ENCODE results near the gene RLN1. TPM values are rescaled to one million over a fixed set of nuclear protein-coding genes. Genes with fewer than 3 reads are reported as not detected.
"Not testable (repeated sequence)": the region's sequence is repeated elsewhere in the genome, so short reads cannot be mapped to it uniquely, and the experiment has no call there.

The RLN1 gene
- polyA plus RNA-seq, 4 donors: 0.37 to 0.96 (median 0.75) TPM; not detected in 1

DNA sequence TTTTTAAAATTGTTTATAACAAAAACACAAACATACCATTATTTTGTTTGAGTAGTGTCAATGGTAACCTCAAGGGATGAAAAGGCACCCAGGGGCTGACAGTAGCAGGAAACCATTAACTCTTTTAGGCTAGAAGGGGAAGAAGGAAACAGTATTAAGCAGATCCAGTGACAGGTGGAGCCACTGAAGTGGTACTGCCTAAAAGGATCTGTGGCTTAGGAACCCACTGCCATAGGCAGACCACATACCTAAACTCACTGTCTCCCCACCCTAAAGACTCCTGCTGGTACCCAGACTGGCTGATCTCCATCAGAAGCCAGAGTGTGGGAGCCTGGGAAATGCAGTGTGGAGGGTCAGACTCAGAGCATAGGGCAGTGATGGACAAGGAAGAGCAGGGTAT lies 13.5 kb downstream of the RLN1 start:
- no peak for DNase-seq (ENCODE audit: low read depth in 4 of 4, low spot score in 3 of 4)

- DNase-seq (ENCODE audit: low read depth in 4 of 4, low spot score in 3 of 4): not testable (repeated sequence)
These were observed 18.1 kb downstream of the RLN1 start for GRCh38 chr9:5321601-5322000.

DNA sequence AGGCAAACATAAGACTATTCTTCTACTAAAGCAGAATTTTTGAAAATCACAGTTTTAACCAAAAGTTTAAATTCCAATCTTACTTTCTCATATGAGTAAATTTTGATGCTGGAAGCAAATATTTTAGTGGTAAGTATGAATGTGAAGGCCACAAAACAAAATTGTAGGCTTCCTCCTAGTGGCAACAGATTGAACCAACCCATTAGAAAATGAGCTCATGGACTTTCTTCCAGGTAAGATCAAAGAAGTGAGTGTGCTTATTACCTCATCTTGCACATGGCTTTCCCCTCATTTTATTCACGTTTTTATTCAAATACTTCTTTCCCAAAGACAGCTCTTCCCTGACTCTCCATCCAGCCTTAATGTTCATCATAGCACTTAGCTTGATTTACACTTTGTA lies 18.6 kb downstream of the RLN1 start:
- no peak for DNase-seq (ENCODE audit: low read depth in 4 of 4, low spot score in 3 of 4)

- not testable (repeated sequence) for DNase-seq (ENCODE audit: low read depth in 4 of 4, low spot score in 3 of 4)
These were observed 23.3 kb downstream of the RLN1 start for GRCh38 chr9:5316406-5316805.

DNA sequence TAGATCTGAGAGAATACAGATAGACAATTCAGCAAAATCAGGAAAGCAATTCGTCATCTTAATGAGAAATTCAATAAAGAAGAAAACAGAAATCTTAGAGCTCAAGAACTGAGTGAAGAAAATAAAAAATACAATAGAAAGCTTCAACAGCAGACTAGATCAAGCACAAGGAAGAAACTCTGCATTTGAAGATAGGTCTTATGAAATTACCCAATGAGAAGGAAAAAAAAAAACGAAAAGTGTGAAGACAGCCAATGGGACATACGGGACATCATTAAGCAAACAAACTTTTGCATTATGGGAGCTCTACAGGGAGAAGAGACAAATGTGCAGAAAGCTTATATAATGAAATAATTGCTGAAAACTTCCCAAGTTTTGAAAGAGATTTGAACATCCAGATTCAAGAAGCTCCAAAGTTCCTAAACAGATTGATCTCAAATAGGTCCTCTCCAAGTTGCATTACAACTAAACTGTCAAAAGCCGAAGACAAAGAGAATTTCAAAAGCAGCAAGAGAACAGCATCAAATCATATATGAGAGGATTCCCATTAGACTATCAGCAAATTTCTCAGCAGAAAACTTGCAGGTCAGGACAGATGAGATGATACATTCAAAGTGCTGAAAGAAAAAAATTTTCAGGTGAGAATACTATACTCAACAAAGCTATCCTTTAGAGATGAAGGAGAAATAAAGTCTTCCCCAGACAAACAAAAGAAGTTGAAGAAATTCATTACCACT lies 24.3 kb downstream of the RLN1 start:
- no peak for DNase-seq (ENCODE audit: low read depth in 4 of 4, low spot score in 3 of 4)

DNA sequence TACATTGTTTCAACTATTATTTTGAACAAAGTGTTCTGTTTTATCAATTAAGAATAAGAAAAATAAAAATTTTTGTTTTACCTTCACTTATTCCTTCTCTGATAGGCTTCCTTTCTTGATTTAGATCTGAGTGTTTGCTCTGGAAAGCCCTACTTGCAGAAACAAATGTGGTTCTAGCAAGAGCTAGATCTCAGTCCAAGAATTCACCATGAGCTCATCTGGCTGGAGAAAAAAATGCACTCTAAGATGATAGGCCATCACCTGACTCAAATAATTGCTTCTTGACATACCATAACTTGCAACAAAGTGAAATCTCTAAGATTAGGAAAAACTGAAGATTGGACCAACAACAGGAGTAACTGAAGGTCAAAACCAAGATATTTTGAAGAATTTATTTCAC lies 28.8 kb downstream of the RLN1 start:
- no peak for DNase-seq (ENCODE audit: low read depth in 4 of 4, low spot score in 3 of 4)

- no peak for DNase-seq (ENCODE audit: low read depth in 4 of 4, low spot score in 3 of 4)
These were observed 33.9 kb downstream of the RLN1 start for GRCh38 chr9:5305741-5306140.

DNA sequence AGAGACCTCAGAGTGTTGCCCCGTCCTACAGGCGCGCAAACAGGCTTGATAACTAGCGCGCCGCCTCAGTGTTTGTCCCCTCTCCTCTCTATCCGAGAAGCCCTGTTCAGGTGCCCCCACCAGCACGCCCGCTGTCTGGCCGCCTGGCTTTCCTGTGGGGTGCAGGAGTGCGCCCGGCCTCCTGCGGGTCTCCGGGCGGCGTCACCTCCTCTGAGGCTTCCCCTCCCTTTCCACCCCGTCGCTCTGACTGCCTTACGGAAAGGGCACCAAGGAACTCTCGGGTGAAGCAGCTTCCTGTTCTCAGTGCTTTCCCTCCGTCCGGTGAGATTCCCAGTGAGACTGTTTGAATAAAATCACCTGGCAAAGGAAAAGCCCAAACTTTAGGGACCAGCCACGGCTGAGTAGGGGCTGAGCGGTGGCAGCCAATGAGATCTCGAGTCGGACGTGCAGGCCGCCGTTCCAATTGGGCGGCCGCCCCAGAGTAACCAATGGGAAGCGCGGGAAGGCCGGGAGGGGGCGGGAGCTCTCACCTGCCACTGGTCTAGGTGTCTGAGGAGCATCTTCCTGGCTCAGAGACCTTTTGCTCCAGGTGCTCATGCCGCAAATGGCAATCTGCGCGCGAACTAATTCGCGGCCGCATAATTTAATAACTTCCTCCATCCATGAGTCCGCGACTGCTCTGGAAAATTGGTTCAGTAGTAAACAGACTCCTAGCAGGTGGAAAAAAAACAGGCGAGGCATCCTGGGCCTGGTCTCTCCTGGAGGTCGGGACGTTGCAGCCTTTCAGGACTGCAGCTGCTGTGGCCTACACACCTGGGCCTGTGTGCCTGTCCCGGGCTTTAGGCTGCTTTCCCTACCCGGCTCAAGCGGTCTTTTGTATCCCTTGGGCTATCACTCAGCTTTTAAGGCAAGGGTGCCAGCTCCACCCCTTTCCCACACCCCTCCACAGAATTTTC lies 35.6 kb downstream of the RLN1 start, which contains the start of gene RLN2:
Gene RLN2 (minus strand): TSS at position 877 of the 956 bp plus-strand sequence. CDS start 136 bp downstream, at position 741.
- not testable (repeated sequence) for DNase-seq (ENCODE audit: low read depth in 4 of 4, low spot score in 3 of 4)

DNA sequence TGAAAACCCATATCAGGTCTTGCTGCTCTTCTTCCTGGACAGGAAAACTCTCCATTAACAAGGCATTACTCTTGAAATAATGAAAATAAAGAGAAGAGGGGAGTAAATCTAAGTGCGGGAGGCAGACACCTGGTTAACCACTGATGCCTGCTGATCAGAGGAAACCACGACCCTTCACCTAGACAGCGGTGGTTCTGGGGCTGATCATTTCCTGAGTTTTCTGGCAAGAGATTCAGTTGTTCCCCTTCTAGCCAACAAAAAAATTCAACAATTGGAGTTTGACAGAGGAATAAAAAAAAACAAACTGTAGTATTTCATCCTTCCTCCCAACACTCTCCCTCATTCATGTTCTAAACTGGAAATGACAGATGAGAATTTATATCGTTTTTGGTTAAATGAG lies 38.1 kb downstream of the RLN1 start:
- no peak for DNase-seq (ENCODE audit: low read depth in 4 of 4, low spot score in 3 of 4)

DNA sequence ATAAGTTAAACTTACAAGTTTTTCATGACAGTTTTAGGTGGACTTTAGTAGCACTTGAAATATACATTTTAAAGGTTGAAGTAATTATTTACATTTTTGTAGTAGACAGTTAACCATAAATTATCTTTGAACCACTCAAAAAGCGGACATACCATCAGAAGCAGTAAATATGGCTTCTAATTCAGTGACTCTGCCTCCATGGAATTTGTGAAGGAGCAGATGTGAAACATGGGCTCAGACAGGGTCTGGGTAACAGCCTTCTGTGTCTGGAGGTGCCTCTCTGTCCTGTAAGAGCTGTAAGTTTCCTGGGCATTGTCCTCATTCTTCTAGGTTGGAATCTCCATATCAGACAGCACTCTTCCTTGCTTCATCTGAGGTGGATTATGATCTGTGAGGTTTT lies 47.5 kb downstream of the RLN1 start:
- no peak for DNase-seq (ENCODE audit: low read depth in 4 of 4, low spot score in 3 of 4)

DNA sequence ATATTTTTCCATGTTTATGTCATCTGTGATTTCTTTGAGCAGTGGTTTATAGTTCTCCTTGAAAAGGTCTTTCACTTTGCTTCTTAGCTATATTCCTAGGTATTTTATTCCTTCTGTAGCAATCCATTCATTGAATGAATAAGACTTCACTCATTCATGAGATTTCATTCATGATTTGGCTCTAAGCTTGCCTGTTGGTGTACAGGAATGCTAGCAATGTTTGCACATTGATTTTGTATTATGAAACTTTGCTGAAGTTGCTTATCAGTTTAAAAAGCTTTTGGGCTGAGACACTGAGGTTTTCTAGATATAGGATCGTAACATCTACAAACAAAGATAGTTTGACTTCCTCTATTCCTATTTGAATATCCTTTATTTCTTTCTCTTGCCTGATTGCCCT lies 51.1 kb downstream of the RLN1 start:
- DNase-seq (ENCODE audit: low read depth in 4 of 4, low spot score in 3 of 4): no peak

GRCh38 chr9:5286262-5286661 lies 53.4 kb downstream of the RLN1 start:
- no peak for DNase-seq (ENCODE audit: low read depth in 4 of 4, low spot score in 3 of 4)

Other genes with a start within 250 kb of the RLN1 start
- under 1 TPM; 0.29 to 0.79 (median 0.39) TPM for gene INSL6, start 154.2 kb downstream of the RLN1 start, polyA plus RNA-seq (ENCODE audit: insufficient read length in 4 of 4)
- gene INSL4, start 108.5 kb downstream of the RLN1 start, polyA plus RNA-seq (ENCODE audit: insufficient read length in 4 of 4): not detected
- gene RLN2, start 35.2 kb downstream of the RLN1 start, polyA plus RNA-seq (ENCODE audit: insufficient read length in 4 of 4): 1 to 10 TPM in 3 of 4 donors, not detected in 1; 2.8 to 4.3 (median 3.2) TPM
- 10 to 100 TPM; 30.7 to 39.2 (median 37.7) TPM for gene PLGRKT, start 98.0 kb upstream of the RLN1 start, polyA plus RNA-seq (ENCODE audit: insufficient read length in 4 of 4)
- gene CD274, start 110.7 kb upstream of the RLN1 start, polyA plus RNA-seq (ENCODE audit: insufficient read length in 4 of 4): 1 to 10 TPM in 2 of 4 donors, under 1 TPM in 2; 0.39 to 1.4 (median 0.85) TPM
- under 1 TPM in 3 of 4 donors, not detected in 1; 0.13 to 0.37 (median 0.27) TPM for gene PDCD1LG2, start 170.7 kb upstream of the RLN1 start, polyA plus RNA-seq (ENCODE audit: insufficient read length in 4 of 4)

Measured in left renal pelvis (tissue), 4 donors.